Uterus (tissue), 4 donors: Measurements from ENCODE around the gene SKI. TPM values are rescaled to one million over a fixed set of nuclear protein-coding genes. Genes with fewer than 3 reads are reported as not detected.
A peak's percentile ranks its signal among the peaks of the same experiment; 100 is the strongest.

ENCODE experiments used
- DNase-seq, 2 donors: peaks; one replicate each; pipeline ENCODE4 v3.0.0-alpha.2; 2019 to 2020
- H3K27ac ChIP-seq, 2 donors: fragments of 200-600 bp; sonication (generic); 1 replicate in 1 of 2; 2 replicates in 1 of 2; pipeline ENCODE4 v1.5.1; 2016 to 2018
- H3K27me3 ChIP-seq, 2 donors: fragments of 200-600 bp; sonication (generic); one replicate each; pipeline ENCODE4 v1.5.1; 2018 to 2019; ENCODE audit warnings: control low read depth in 1 of 2
- H3K36me3 ChIP-seq, 2 donors: fragments of 200-600 bp; sonication (generic); one replicate each; pipeline ENCODE4 v1.5.1; 2019; ENCODE audit warnings: control low read depth in 1 of 2
- H3K4me1 ChIP-seq, 2 donors: fragments of 200-600 bp; sonication (generic); one replicate each; pipeline ENCODE4 v1.5.1; 2018 to 2019; ENCODE audit warnings: control low read depth in 1 of 2
- H3K4me3 ChIP-seq, 2 donors: fragments of 200-600 bp; sonication (generic); 1 replicate in 1 of 2; 2 replicates in 1 of 2; pipeline ENCODE4 v1.5.1; 2018 to 2019; ENCODE audit warnings: mild to moderate bottlenecking in 1 of 2
- H3K9me3 ChIP-seq, 2 donors: fragments of 200-600 bp; sonication (generic); one replicate each; pipeline ENCODE4 v1.5.1; 2019; ENCODE audit warnings: control low read depth in 1 of 2
- POLR2A ChIP-seq, 2 donors: fragments of 450-650 bp; IDR thresholded peaks; one replicate each; pipeline ENCODE4 v1.6.1; 2016; ENCODE audit warnings: antibody characterized with exemption in 2 of 2, mild to moderate bottlenecking in 1 of 2, moderate library complexity in 1 of 2
- intact Hi-C: fragments of 100-400 bp; cut with DNase I; formaldehyde crosslinking; loops from one replicate; pipeline ENCODE4 v1.15.1; 2023; ENCODE audit warnings: low total_unique reads
- total RNA-seq, 4 donors: library from RNA; depleted of rRNA in 3 of 4; stranded (reverse); fragments of >200 nt in 3 of 4; gene quantifications; one replicate each; pipeline versions ENCODE4 v1.1.0 to v1.2.4, GENCODE V29; 2014 to 2023
- TF ChIP-seq, protein P1 (sequence below), 4 experiments: fragments of 200-600 bp in 2 of 4; fragments of 450-650 bp in 2 of 4; sonication (generic) in 2 of 4; IDR thresholded peaks; one replicate each; pipeline ENCODE4 v1.5.1; 2016 to 2019; ENCODE audit warnings: antibody characterized with exemption in 4 of 4, mild to moderate bottlenecking in 2 of 4, moderate library complexity in 1 of 4
- donor health status: DM: yes; HTN: yes; CAD: no.

SKI gene
- total RNA-seq, 4 donors from 2014 or later, result 22.8 to 148 (median 34.9) TPM

DNA sequence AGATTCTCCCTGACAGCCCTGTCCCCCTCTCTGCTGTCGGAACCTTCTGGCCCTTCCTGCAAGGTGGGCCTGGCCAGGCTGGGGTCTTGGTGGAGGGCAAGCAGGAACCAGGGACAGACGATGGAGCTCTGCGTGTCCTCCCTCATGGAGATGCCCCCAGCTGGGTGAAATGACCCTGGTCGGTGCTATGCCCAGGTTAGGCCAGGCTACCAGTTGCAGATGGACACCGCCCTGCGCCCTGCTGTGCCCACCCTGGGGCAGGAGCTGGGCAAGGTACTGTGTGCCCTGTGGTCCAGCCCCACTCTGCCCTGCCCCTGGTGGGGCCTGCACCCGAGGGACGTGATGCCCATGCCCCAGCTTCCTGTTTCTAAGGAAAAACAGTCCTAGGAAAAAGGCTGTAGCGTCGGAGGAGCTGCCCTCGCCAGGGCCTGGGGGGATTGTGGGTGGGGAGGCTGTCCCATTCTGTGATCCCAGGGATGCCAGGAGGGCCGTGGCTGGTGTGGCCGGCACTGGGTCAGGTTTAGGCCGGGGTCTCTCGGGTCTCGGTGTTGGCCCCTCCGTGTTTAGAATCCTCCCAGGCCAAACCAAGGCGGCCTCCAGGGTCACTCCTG, 85.6 kb downstream of the SKI start:
- H3K27me3 ChIP-seq, result no peaks in the 10 kb centered on the region
- DNase-seq, result no peak
- H3K36me3 ChIP-seq, result no peaks in the 10 kb centered on the region
- H3K4me3 ChIP-seq, result peak overlapping the region in 1 of 2 donors; percentile 61
- TF ChIP-seq, protein P1, sequence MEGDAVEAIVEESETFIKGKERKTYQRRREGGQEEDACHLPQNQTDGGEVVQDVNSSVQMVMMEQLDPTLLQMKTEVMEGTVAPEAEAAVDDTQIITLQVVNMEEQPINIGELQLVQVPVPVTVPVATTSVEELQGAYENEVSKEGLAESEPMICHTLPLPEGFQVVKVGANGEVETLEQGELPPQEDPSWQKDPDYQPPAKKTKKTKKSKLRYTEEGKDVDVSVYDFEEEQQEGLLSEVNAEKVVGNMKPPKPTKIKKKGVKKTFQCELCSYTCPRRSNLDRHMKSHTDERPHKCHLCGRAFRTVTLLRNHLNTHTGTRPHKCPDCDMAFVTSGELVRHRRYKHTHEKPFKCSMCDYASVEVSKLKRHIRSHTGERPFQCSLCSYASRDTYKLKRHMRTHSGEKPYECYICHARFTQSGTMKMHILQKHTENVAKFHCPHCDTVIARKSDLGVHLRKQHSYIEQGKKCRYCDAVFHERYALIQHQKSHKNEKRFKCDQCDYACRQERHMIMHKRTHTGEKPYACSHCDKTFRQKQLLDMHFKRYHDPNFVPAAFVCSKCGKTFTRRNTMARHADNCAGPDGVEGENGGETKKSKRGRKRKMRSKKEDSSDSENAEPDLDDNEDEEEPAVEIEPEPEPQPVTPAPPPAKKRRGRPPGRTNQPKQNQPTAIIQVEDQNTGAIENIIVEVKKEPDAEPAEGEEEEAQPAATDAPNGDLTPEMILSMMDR (IDR thresholded peaks at IDR 0.05), result no peak
- no peak for TF ChIP-seq POLR2A (IDR thresholded peaks at IDR 0.05)
- intact Hi-C loops, result loop anchor here (10.0 kb wide), 1 partner anchor 71 kb away; no protein-coding TSS in a partner anchor
- peaks cover 0 to 40% of the 10 kb centered on the region in 2 donors for H3K4me1 ChIP-seq
- H3K9me3 ChIP-seq, result no peaks in the 10 kb centered on the region
- peak overlapping the region; percentile 86 to 93 for H3K27ac ChIP-seq

DNA sequence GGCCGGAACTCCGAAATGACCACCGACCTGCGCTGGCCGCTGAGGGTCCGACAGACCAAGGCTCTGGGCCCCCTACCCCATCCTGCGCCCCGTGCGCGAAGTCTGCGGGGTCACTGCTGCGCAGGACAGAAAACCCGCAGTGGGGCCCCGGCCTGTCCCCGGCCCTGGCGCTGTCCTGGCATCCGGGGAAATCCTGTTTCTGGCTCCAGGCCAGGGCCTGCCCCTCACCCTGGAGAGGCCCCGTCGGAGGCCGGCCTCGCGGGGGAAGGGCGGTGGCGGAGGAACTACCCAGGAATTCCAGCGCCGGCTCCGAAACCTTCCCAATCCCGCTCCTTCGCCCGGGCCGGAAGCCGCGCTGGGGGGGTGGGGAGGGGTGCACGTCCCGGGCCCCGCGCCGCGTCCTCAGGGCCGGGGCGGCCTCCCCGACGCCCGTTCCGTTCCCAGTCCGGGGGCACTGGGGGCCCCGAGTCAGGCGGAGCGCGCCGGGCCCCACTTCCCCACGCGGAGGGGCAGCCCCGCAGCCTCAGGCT, 86.2 kb downstream of the SKI start:
- Histone ChIP-seq H3K27me3 (no peaks in the 10 kb centered on the region), H3K4me3 (peak overlapping the region; percentile 30 to 61), H3K27ac (peak overlapping the region; percentile 86 to 93), H3K4me1 (peaks cover 0 to 40% of the 10 kb centered on the region in 2 donors), H3K9me3 (no peaks in the 10 kb centered on the region), H3K36me3 (no peaks in the 10 kb centered on the region)
- TF ChIP-seq POLR2A (IDR thresholded peaks at IDR 0.05), result peak in 1 of 2 donors; percentile 31
- TF ChIP-seq, protein P1 (IDR thresholded peaks at IDR 0.05), result peak in 1 of 4 experiments; percentile 9
- intact Hi-C loops, result loop anchor here (10.0 kb wide), 1 partner anchor 70 kb away; no protein-coding TSS in a partner anchor
- DNase-seq, result peak; percentile 69 to 70

DNA sequence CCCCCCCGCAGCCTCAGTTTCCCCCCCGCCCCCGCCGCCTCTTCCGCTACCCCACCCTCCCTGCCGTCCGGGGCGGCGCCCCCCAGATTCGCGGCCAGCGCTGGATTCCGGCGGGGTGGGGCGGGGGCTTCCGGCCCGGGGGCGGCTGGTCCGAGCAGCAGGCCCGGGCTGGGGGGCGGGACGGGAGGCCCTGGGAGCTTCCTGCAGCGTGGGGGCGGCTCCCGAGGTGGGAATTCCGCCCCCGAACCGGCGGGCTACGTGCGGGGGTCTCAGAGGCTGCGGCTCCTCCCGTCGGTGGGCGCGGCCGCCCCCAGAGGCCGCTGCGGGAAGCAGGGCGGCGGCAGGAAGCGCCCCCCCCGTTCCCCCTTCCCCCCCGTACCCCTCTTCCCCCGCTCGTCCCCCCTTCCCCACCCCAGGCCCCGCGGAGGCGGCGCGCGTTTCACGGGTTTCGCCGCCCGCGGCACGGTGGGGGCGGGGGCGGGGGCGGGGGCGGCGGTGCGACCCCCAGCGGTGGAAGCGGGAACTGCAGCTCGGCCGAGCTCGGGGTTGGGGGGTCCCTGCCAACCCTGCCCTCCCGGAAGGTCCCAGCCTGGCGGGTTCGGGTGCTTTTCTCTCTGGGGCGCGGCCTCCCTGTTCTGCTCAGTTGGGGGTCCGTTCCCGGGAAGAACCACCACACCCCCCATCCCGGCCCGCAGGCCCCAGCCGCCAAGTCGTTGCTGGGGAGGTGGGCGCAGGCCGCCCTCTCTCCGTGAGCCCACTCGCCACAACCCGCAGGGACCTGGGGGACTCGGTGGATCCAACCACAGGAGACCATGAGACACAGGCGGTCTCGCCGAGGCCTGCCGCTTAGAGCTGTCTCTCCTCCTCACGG, 86.9 kb downstream of the SKI start:
- intact Hi-C loops, result loop anchor here (10.0 kb wide), 1 partner anchor 70 kb away; no protein-coding TSS in a partner anchor
- TF ChIP-seq, protein P1 (IDR thresholded peaks at IDR 0.05), result peak; percentile 65 to 100 (median 87)
- no peak for TF ChIP-seq POLR2A (IDR thresholded peaks at IDR 0.05)

DNA sequence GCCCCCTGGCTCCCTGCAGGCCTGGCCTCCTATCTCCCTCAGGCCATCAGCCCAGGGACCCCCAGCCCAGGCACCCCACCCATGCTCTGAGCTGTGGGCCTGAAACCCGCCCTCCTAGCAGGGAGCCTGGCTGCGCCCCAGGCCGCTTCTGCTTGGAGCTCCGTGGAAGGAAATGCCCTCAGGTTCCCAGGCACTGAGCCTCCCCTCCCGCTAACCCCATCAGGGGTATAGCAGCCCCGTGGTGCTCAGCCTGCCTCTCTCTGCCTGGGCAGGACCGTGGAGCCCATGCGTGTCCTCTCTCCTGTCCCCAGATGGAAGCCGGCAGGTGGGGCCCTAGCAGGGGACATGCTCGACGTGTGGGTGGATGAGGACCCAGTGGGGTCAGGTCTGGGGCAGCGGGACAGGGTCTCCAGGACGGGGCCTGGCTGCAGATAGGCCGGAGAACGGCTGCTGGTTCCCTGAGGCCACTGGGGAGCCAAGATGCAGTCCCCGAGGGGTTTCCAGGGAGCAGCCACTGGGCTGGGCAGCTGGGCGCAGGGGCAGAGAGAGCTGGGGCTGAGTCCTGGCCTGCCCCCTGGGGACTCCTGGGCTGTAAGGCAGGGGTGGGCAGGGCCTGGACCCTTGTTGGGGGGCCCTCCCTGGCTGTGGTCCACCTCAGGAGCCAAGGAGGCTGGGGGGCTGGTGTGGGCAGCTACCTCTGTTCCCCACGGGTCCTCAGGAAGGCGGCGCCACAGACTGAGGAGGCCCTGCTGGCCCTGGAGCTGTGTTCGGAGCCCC, 87.7 kb downstream of the SKI start:
- no peak for DNase-seq
- intact Hi-C loops, result loop anchor here (10.0 kb wide), 1 partner anchor 69 kb away; no protein-coding TSS in a partner anchor

More for the DNA sequence above, 86.9 kb downstream of the SKI start:
- Histone ChIP-seq H3K9me3 (no peaks in the 10 kb centered on the region), H3K27ac (peak overlapping the region; percentile 86 to 93), H3K36me3 (no peaks in the 10 kb centered on the region), H3K4me3 (peak overlapping the region; percentile 30 to 61), H3K27me3 (no peaks in the 10 kb centered on the region), H3K4me1 (peaks cover 0 to 47% of the 10 kb centered on the region in 2 donors)
- peak; percentile 71 to 73 for DNase-seq

More for the DNA sequence above, 87.7 kb downstream of the SKI start:
- TF ChIP-seq, protein P1 (IDR thresholded peaks at IDR 0.05), result no peak
- TF ChIP-seq POLR2A (IDR thresholded peaks at IDR 0.05), result no peak
- Histone ChIP-seq H3K36me3 (no peaks in the 10 kb centered on the region), H3K4me1 (peaks cover 0 to 55% of the 10 kb centered on the region in 2 donors), H3K9me3 (no peaks in the 10 kb centered on the region), H3K27me3 (no peaks in the 10 kb centered on the region), H3K4me3 (no peak overlapping the region), H3K27ac (peak overlapping the region; percentile 86 to 93)
